Duodenal mucosa (tissue), 2 donors: ENCODE measurements around the gene GNG14.

ENCODE experiments used
- H3K27ac ChIP-seq: one replicate; pipeline ENCODE4 v1.7.0; 2013; ENCODE audit warnings: low read depth, low read length
- H3K27me3 ChIP-seq, 2 donors: one replicate each; pipeline ENCODE4 v1.7.0; 2013; ENCODE audit warnings: low read length in 2 of 2, control low read depth in 1 of 2; ENCODE audit not compliant: insufficient read depth in 2 of 2, control insufficient read depth in 1 of 2
- H3K36me3 ChIP-seq, 2 donors: one replicate each; pipeline ENCODE4 v1.7.0; 2013; ENCODE audit warnings: low read length in 2 of 2, control low read depth in 1 of 2; ENCODE audit not compliant: insufficient read depth in 2 of 2, control insufficient read depth in 1 of 2
- H3K4me1 ChIP-seq, 2 donors: one replicate each; pipeline ENCODE4 v1.7.0; 2013; ENCODE audit warnings: low read length in 2 of 2, control low read depth in 1 of 2; ENCODE audit not compliant: insufficient read depth in 2 of 2, control insufficient read depth in 1 of 2
- H3K4me3 ChIP-seq, 2 donors: one replicate each; pipeline ENCODE4 v1.7.0; 2013; ENCODE audit warnings: low read length in 2 of 2, low read depth in 1 of 2
- H3K9ac ChIP-seq, 2 donors: one replicate each; pipeline ENCODE4 v1.7.0; 2013; ENCODE audit warnings: low read length in 2 of 2, low read depth in 1 of 2
- H3K9me3 ChIP-seq, 2 donors: one replicate each; pipeline ENCODE4 v1.7.0; 2013; ENCODE audit warnings: low read length in 2 of 2, control low read depth in 1 of 2; ENCODE audit not compliant: control insufficient read depth in 1 of 2

Gene GNG14

DNA sequence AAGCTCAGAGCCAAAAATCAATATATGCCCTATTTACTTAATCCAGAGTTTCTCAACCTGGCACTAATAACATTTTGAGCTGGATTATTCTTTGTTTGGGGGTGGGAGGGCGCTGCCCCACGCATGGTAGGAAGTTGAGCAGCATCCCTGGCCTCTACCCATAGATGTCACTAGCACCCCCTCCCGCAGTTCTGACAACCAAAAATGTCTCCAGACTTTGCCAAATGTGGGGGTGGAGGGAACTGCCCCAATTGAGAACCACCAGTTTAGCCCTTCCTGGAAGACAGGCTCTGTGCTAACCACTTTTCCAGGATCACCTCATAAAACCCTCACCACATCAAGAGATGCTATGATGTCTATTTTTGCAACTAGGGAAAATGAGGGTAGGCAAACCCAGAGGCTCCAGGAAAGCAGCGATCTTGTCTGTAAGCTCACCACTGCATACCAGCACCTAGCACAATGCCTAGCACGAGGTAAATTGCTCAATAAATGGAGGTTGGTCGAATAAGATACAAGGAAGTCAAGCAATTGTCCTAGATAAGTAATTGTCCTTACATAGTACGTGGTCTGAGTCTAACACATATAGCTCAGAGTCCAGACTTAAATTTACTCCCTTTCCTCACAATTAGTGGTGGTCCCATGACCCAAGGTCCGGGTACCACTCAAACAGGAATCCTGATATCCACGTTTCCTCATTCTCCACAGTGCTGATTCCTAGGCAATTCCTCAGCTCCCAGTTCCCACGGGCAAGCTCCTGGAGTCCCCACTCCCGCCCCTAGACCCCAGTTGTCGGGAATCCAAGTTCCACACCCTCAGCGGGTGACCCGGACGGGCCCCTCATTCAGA, 45.8 kb downstream of the GNG14 start:
- Histone ChIP-seq H3K27ac (peak overlapping the region; percentile 88), H3K9me3 (no peaks in the 10 kb centered on the region), H3K27me3 (no peaks in the 10 kb centered on the region)

DNA sequence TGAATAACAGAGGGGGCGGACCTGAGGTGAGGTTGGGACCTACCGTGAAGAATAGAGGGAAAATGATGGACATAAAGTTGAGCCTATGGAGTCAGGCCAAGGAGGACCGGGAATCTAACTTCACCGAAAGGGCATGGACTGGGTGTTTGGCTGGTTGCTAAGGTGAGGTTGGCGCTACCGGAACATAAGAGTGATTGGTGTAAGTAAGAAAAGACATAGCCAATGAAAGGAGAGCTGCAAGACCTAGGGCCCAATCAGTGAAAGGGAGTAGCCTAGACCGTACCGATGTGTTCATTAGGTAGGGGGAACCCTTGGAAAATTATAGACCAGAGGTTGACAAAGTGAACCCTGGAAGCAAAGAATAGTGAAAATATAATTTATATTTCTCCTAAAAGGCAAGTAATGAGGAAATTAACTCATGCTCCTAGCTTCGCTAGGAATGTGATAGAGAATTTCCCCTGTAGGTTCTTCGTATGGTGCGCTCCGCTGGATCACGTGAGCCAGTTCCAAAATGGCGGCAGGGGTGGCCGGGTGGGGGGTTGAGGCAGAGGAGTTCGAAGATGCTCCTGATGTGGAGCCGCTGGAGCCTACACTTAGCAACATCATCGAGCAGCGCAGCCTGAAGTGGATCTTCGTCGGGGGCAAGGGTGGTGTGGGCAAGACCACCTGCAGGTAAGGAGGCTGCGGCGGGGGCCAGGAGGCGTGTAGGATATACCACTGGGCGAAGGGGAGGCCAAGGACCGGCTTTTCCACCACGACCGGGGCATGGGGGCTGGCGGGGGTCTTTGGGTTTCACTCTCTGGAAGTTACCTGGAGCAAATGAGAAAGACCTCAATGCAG, 49.4 kb downstream of the GNG14 start, which contains the start of gene GET3:
Gene GET3, plus strand, starts transcription at position 503 of the 840 bp plus-strand sequence. Its CDS starts 9 bp downstream, at position 512.
- H3K36me3 ChIP-seq: peaks cover 0 to 13% of the 10 kb centered on the region in 2 donors
- H3K9me3 ChIP-seq: no peaks in the 10 kb centered on the region
- peak within 1 kb of the TSS; percentile 61 for H3K27ac ChIP-seq
- peak within 1 kb of the TSS; percentile 71 to 82 for H3K9ac ChIP-seq
- H3K27me3 ChIP-seq: no peaks in the 10 kb centered on the region
- peaks cover 19 to 31% of the 10 kb centered on the region in 2 donors for H3K4me1 ChIP-seq
- H3K4me3 ChIP-seq: peak within 1 kb of the TSS; percentile 98 to 99

More for the DNA sequence above, 45.8 kb downstream of the GNG14 start:
- H3K36me3 ChIP-seq: peaks cover 21 to 33% of the 10 kb centered on the region in 2 donors
- H3K4me3 ChIP-seq: peak overlapping the region; percentile 96
- peaks cover 20 to 33% of the 10 kb centered on the region in 2 donors for H3K4me1 ChIP-seq
- peak overlapping the region; percentile 82 to 87 for H3K9ac ChIP-seq

GRCh38 chr19:12737835-12738351, 50.1 kb downstream of the GNG14 start:
- Histone ChIP-seq H3K27ac (no peak overlapping the region), H3K27me3 (no peaks in the 10 kb centered on the region), H3K9ac (peak overlapping the region; percentile 71 to 82), H3K36me3 (peaks cover 0 to 10% of the 10 kb centered on the region in 2 donors), H3K9me3 (no peaks in the 10 kb centered on the region), H3K4me1 (peaks cover 18 to 25% of the 10 kb centered on the region in 2 donors), H3K4me3 (peak overlapping the region; percentile 98 to 99)
